HG02763 (cell line): ENCODE data around the gene MTCH1.

ENCODE experiments used
- ATAC-seq: cut with Tn5 transposase; IDR thresholded peaks from one replicate; pipeline ENCODE4 v1.9.1; 2021; ENCODE audit warnings: mild to moderate bottlenecking, moderate library complexity; ENCODE audit not compliant: unreplicated experiment

The MTCH1 gene

GRCh38 chr6:36973190-36973589 is 12.8 kb downstream of the MTCH1 start:
- no peak for ATAC-seq

DNA sequence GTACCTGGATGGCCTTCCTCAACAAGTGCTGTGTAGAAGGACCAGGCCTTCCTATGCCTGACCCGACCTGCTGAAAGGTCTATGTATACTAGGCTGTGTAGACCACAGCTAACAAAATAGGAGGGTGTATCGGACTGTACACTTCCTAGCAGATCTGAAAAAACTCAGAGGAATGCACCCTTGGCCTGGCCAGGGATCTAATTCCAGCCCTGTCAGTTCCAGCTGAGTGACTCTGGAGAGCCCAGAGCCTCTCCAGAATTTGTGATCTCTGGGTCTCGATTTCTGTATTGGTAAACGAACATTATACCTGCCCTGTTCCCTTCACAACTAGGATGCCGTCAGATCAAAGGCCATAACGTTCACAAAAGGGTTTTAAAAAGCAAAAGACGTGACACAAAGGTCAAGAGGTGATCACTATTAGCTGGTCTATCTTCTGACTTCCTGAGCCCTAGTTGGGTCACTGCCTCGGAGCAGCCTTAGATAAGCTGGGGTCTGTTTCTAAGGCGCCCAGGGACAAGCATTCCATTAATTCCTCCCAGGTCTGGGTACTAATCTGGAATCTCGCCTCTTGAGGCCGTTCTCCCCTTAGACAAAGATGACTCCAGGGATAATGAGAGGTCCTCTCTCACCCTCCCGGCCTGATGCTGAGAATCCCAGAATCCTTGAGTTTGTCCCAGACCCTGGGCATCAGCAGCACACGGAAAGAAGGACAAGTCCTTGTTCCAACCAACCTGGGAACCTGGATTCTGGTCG is 13.9 kb downstream of the MTCH1 start:
- no peak for ATAC-seq

- no peak for ATAC-seq
These were observed 14.8 kb downstream of the MTCH1 start for GRCh38 chr6:36970892-36971842.

DNA sequence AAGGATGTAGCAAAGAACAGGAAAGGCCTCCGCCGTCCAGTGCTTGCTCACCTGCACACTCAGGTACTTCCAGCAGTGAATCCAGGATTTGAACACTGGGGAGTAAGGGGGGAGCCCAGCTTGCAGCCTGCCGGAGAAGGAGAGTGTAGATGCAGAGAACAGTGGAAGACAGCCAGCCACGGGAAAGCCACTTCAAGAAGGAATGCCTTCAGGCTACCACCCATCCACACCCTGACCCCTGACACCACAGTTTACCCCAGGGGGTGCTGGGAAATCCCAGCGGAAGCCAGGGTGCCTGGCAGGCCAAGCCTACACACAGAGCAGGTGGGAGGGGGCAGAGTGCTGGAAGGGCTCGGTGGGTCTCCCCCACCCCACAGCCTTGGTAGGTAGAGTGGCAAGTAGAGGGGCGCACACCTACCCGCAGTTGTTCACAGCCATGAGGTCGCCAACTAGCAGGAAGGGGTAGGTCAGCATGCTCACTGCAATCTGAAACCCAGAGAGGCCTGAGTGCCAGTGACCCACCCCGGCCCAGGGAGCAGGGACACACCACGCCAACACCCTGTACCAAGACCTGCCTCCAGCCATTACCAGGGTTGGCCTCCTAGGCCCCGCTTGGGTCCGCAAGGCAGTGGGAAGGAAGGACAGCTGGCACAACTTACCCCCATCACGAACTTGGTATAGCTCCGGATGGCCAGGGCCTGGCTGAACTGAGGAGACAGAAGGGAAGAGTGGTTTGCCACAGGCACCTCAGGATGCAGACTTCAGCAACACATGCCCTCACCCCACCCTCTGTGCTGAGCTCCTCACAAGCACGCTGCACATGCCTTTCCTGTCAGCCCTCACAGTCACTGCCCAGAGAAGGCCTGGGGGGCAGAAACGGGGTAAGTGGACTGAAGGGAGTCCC is 15.8 kb downstream of the MTCH1 start:
- ATAC-seq, result no peak

- no peak for ATAC-seq
These were observed 16.7 kb downstream of the MTCH1 start for GRCh38 chr6:36969240-36969691.

- no peak for ATAC-seq
These were observed 17.6 kb downstream of the MTCH1 start for GRCh38 chr6:36968266-36968977.

GRCh38 chr6:36967757-36968156 is 18.2 kb downstream of the MTCH1 start:
- no peak for ATAC-seq

GRCh38 chr6:36967301-36967700 is 18.7 kb downstream of the MTCH1 start:
- no peak for ATAC-seq

DNA sequence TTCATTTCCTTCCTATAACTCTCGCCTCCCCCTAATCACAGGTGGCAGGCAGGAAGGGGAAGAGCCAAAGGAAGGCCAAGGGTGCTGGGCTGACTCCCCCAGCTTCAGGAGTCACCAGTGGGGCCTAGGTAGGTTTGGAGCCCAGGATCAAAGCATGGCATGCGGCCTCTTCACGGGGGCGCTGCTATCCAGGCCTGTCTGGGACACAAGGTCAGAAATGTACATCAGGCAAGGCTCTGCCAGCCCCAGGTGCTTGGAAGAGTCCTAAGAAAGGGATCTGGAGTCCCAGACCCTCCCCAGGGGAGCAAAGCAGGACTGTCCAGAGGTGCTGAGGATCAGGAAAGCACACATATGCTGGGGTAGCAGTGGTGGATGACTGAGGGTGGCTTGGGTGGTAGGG is 21.1 kb downstream of the MTCH1 start:
- no peak for ATAC-seq

DNA sequence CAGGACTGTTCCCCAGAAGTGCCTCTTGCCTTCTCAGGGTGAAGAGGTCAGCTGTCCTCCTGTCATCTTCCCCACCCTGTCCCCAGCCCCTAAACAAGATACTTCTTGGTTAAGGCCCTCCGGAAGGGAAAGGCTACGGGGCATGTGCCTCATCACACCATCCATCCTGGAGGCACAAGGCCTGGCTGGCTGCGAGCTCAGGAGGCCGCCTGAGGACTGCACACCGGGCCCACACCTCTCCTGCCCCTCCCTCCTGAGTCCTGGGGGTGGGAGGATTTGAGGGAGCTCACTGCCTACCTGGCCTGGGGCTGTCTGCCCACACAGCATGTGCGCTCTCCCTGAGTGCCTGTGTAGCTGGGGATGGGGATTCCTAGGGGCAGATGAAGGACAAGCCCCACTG is 21.6 kb downstream of the MTCH1 start:
- ATAC-seq, result no peak

GRCh38 chr6:36963451-36964290 is 22.3 kb downstream of the MTCH1 start:
- no peak for ATAC-seq

DNA sequence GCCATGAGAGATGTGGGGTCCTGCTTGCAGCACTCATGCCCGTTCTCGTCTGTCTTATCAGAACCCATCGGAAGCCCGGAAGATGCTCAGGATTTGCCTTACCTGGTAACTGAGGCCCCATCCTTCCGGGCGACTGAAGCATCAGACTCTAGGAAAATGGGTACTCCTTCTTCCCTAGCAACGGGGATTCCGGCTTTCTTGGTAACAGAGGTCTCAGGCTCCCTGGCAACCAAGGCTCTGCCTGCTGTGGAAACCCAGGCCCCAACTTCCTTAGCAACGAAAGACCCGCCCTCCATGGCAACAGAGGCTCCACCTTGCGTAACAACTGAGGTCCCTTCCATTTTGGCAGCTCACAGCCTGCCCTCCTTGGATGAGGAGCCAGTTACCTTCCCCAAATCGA is 23.1 kb downstream of the MTCH1 start:
- no peak for ATAC-seq

- ATAC-seq, result no peak
These were observed 24.3 kb downstream of the MTCH1 start for GRCh38 chr6:36961441-36962435.

DNA sequence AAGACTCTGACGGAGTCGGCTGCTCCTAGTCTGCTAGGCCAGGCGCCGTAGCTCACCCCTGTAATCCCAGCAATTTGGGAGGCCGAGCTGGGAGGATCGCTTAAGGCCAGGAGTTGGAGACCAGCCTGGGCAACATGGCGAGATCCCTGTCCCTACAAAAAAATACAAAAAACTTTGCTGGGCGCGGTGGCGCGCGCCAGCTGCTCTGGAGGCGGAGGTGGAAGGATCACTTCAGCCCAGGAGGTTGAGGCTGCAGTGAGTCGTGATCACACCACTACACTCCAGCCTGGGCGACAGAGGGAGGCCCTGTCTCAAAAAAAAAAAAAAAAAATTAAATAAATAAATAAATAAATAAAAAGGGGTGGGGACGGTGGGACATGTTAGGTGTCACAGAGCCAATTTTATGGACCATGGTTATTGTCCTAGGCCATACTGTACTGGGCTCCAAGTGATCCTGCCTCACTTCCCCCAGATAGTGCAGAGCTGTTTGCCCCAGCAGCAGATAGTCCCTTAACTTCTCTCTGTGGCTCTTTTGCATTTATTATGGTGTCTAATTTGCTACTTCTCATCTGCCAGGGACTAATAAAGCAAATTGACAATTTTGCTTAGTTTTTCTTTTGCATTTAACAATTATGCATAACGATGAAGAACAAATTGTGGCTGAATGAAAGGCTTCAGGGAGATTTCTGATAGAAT is 26.3 kb downstream of the MTCH1 start:
- no peak for ATAC-seq

DNA sequence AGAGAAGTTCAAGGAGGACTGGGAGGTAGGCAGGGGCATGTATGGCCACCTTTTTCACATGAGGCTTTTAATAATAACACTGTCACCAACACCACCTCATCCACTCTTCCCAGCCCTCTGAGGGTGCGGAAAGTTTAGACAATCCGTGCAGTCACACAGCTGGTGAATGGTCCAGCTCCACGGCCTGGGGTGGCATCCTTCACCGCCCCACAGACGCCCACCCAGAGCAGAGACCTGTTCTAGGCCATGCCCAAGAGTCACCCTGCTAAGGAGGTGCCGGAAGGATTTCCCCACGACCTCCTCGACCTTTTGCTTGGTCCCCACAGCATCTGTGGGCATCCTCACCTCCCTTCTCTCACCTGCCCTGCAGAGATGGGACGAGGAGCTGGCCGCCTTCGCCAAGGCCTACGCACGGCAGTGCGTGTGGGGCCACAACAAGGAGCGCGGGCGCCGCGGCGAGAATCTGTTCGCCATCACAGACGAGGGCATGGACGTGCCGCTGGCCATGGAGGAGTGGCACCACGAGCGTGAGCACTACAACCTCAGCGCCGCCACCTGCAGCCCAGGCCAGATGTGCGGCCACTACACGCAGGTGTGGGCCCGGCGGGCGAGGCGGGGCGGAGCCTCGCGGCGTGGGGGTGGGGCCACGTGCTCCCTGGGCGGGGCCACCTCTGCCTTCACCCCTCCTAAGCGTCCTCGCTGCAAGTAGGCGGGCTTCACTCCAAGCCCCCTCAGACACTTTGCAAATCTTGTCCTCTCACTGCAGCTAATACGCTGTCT is 27.0 kb downstream of the MTCH1 start:
- no peak for ATAC-seq

GRCh38 chr6:36957773-36958271 is 28.2 kb downstream of the MTCH1 start:
- no peak for ATAC-seq

- ATAC-seq, result no peak
These were observed 29.6 kb downstream of the MTCH1 start for GRCh38 chr6:36956446-36956820.
